GM20431 (cell line): ENCODE results near the gene EIF4H.
"Not testable (repeated sequence)": the region's sequence is repeated elsewhere in the genome, so short reads cannot be mapped to it uniquely, and the experiment has no call there.

Experiments
- in situ Hi-C: fragments of 300-500 bp; cut with MseI, MboI; formaldehyde crosslinking; loops from one replicate; pipeline ENCODE4 v1.15.0; 2020; ENCODE audit warnings: low sequenced_read_pairs; ENCODE audit not compliant: unreplicated experiment

EIF4H gene

DNA sequence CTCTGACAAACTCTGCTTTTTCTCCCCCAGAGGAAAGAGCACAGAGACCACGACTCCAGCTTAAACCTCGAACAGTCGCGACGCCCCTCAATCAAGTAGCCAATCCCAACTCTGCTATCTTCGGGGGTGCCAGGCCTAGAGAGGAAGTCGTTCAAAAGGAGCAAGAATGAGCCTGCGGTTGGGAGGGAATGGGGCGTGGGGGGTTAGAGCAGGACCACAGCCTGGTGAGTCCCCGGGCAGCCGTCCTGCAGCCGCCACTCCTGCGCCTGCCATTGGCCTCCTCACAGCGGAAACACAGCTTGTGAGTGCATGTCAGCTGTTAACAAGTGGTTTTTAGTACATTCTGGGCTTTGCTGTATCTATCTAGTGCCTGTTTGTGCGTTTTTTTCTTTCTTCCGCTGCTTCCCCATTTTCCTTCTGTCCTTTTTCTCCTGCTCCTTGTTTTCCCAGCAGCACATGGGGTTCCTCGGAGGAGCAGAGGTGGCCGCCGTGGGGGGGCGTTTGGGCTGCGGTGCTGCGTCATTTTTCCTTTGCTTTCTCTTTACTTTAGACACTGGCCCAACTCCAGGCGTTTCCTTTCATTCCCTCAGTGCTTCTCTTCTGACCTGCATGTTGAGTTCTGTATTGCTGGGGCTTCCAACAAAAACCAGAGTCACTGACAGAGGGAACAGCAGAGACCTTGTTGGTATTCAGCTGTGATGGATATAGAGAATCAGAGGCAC is 21.1 kb downstream of the EIF4H start:
- in situ Hi-C loops, result loop anchor here (10.0 kb wide), 1 partner anchor 200 kb away; no protein-coding TSS in a partner anchor

DNA sequence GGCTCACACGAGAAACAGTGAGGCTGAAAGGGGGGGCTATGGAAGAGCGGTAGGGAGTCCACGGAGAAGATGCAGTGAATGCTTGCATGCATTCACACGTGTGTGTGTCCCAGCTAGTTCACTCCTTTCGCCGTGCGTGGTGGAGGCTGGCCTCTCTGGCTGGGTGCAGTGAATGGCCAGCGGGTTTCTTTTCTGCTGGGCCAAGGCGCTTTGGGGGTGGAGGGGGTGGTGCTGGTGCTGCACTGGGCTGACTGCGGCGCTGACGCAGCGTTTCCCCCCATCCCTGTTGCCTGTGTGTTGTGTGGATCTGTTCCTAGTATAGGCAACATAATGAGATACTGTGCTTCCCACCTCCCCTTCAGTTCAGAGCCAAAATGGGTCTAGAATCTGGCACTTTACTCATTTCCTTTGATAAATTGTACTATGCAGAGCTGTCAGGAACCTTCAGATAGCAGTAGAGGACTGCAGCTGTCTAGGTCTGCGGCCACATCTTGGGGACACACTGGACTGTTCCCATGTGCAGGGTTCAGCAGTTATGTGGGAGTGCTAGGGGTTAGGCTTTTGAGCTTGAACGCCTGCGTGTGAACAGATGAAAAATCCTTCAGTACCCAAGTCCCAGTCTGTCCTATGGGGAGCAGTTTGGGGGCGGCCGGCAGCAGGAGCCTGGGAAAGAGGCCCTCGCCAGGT is 22.0 kb downstream of the EIF4H start:
- in situ Hi-C loops, result loop anchor here (10.0 kb wide), 1 partner anchor 199 kb away; no protein-coding TSS in a partner anchor

DNA sequence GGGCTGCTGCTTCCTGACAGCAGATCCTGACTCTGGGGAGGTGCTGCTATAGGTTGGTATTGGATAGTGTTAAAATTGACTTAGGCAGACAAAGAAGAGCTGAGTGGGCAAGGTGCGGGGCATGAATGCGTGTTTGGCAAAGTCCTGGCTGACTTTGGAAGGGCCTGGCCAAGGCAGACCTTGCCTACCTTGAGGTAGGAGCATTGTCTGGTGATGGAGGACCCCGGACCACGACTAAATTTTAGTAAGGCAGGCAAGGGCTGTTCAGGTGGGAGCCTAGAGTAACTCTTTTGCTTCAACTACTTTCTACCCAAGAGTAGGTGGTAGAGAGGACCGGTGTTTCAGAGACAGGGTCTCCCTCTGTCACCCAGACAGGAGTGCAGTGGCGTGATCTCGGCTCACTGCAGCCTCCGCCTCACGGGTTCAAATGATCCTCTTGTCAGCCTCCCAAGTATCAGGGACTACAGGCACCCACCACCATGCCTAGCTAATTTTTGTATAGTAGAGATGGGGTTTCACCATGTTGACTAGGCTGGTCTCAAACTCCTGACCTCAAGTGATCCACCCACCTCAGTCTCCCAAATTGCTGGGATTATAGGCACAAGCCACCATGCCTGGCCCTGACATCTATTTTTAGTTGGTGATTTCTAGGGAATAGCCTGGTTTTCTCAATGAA is 23.4 kb downstream of the EIF4H start:
- in situ Hi-C loops, result loop anchor here (10.0 kb wide), 1 partner anchor 197 kb away; no protein-coding TSS in a partner anchor

DNA sequence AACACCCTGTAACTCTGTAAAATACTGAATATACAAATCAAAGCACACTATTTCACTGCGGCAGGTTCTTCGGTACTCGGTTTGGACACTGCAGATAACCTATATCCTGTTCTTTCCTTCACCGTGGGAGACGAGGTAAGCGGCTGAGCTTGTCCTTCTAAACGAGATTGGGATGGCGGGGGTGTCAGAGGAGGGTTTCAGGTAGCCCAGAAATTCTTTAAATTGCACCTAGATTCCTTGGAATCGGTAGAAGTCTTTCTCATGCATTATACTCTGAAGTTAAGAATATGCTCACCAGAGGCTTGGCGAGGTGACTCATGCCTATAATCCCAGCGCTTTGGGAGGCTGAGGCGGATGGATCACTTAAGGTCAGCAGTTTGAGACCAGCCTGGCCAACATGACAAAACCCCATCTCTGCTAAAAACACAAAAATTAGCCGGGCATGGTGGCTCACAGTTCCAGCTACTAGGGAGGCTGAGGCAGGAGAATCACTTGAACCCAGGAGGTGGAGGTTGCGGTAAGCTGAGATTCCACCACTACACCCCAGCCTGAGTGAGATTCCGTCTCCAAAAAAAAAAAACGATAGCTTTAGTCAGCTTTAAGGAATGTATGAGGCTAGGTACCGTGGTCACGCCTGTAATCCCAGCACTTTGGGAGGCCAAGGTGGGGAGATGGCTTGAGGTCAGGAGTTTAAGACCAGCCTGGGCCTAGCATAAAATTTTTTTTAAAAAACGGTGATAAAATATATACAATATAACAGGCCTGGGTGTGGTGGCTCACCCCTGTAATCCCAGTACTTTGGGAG is 25.6 kb downstream of the EIF4H start:
- in situ Hi-C loops, result loop anchor here (10.0 kb wide), 1 partner anchor 195 kb away; no protein-coding TSS in a partner anchor

- in situ Hi-C loops, result no loop called here
Observed at GRCh38 chr7:74202841-74203556, 28.8 kb downstream of the EIF4H start.

DNA sequence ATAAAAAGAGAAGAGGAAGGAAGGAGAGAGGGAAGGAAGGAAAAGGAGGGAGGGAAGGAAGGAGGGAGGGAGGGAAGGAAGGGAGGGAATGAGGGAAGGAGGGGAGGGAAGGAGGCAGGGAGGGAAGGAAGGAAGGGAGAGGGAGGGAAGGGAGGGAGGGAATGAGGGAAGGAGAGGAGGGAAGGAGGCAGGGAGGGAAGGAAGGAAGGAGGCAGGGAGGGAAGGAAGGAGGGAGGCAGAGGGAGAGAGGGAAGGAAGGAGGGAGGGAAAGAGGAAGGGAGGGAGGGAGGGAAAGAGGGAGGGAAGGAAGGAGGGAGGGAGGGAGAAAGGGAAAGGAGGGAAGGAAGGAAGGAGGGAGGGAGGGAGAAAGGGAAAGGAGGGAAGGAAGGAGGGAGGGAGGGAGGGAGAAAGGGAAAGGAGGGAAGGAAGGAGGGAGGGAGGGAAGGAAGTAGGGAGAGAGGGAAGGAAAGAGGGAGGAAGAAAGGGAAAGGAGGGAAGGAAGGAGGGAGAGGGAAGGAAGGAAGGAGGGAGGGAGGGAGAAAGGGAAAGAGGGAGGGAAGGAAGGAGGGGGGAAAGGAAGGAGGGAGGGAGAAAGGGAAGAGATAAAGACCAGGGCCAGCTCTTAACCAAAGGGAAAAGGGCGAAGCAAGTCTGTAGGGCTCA is 29.9 kb downstream of the EIF4H start:
- in situ Hi-C loops, result no loop called here

- in situ Hi-C loops, result not testable (repeated sequence)
Observed at GRCh38 chr7:74206052-74206451, 31.9 kb downstream of the EIF4H start.

DNA sequence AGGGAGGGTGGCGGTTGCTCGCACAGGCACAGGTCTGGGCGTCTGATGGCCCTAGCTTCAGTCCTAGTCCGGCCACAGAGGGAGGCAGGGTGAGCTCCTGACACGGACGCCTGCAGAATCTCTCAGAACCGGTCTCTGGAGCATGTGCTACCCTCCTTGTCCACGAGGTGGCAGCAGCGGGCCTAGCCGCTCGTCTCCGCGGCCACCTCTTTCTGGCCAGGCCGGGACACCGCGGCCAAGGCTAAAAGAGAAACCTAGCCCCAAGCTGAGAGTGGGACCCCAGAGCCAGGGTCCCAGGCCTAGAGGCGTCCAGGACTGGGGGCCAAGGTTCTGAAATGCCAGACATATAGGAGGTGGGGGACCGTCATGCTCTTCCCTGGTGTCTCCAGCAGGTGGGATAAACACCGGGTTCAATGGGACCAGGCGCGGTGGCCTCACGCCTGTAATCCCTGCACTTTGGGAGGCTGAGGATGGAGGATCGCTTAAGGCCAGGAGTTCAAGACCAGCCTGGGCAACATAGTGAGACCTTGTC is 32.5 kb downstream of the EIF4H start:
- in situ Hi-C loops, result no loop called here

GRCh38 chr7:74207586-74207985 is 33.4 kb downstream of the EIF4H start:
- in situ Hi-C loops, result no loop called here

DNA sequence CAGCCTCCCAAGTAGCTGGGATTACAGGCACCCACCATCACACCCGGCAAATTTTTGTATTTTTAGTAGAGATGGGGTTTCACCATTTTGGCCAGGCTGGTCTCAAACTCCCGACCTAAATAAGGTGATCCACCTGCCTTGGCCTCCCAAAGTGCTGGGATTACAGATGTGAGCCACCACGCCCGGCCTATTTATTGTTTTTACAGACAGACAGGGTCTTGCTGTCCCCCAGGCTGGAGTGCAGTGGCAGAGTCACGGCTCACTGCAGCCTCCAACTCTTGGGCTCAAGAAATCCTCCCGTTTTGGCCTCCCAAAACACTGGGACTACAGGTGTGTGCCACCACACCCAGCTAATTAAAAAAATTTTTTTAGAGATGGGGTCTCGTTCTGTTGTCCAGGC is 34.1 kb downstream of the EIF4H start:
- in situ Hi-C loops, result not testable (repeated sequence)

DNA sequence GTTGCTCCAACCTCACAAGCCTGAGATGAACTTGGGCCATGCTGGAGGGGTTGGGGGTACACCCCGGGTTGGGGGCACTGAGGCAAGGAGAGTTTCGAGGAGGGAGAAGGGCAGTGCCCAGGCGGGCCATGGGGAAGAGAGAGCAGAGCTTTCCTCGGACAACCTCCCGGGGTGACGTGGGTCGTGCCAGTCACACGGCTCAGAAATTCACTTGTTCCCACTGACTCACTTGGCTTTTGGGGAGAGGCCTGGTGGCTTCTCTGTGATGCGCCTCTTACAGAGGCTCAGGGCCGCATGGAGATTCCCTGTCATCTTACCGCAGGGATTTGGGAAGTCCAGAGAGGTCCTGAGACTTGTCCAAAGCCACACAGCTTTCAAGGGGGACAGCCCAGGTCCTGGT is 38.5 kb downstream of the EIF4H start:
- in situ Hi-C loops, result no loop called here

DNA sequence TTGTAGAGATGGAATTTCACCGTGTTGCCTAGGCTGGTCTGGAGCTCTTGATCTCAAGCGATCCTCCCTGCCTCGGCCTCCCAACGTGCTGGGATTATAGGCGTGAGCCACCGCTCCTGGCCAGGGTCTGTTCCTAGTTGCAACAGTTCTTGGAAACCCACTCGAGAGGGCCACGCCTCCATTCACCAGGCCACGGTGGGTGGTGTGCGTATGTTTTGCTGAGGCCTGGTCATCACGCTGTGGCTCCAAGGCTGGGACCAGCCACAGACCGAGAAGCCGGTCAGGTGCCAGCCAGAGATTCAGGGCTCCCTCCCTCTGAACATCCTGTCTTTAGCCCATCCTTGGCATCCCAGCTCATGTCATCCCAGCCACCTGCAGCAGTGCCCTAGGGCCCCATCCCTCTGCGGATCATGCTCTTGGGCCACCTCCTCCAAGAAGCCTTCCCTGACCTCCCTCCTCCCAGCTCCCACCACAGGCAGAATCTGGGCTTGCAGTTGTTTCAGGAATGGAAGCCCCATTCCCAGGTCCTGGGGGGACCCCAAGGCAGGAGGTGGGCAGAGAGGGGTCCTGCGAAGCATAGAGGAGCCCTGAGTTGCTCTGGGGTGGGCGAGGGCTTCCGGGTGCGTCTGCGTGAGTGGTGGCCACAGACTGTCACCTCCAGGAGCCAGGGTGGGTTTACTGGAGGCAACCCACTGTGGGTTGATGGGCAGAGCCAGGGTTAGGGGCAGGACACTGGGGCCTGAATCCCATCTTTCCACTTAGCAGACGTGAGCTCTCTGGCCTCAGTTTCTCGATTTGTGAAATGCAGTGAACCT is 40.9 kb downstream of the EIF4H start:
- in situ Hi-C loops, result no loop called here

DNA sequence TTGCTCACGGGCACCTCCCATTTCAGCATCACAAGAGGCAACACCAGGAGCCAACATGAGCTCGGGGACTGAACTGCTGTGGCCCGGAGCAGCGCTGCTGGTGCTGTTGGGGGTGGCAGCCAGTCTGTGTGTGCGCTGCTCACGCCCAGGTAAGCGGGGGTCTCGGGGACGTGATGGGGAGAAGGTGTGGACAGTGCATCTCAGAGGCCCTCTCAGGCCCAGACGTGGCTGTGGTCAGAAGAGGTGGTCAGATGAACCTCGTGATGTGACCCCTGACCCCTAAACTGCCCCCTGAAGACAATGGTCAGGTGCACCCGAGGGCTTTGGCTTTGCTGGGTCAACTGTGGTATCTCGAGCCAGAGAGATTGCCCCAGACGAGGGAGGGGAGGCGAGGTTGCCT is 41.8 kb downstream of the EIF4H start:
- in situ Hi-C loops, result no loop called here

GRCh38 chr7:74216361-74216761 is 42.2 kb downstream of the EIF4H start:
- in situ Hi-C loops, result no loop called here

- in situ Hi-C loops, result no loop called here
Observed at GRCh38 chr7:74217455-74218342, 43.5 kb downstream of the EIF4H start.

DNA sequence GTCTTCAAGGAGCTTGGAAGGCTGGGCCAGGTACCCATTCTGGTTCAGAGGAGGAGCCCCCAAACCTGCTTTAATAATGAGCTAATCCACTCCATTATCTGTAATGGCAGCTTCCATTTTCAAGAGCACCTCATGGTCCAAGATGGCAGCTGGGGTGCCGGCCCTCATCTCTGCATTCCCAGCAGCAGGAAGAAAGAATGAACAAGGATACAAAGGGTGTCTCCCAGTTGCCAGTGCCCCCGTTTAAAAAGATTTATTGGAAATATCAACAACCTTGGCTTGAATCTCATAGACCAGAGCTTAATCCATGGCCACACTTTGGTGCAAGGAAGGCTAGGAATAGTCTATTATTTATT is 44.2 kb downstream of the EIF4H start:
- in situ Hi-C loops, result no loop called here

GRCh38 chr7:74219416-74219815 is 45.3 kb downstream of the EIF4H start:
- in situ Hi-C loops, result no loop called here
